Left renal cortex interstitium (tissue), 4 donors: ENCODE data around the gene HECW1. TPM values are rescaled to one million over a fixed set of nuclear protein-coding genes. Genes with fewer than 3 reads are reported as not detected.

Source experiments
- polyA plus RNA-seq, 4 donors: library from polyadenylated mRNA; unstranded; fragments of 120-200 nt; gene quantifications; one replicate each; pipeline ENCODE4 v1.2.1, GENCODE V29; 2013; ENCODE audit not compliant: insufficient read length in 4 of 4

The HECW1 gene
- polyA plus RNA-seq, 4 donors, result 4.3 to 11.2 (median 6.3) TPM

Other genes starting within 250 kb of the HECW1 start
- gene C7orf25, start 200.6 kb upstream of the HECW1 start, polyA plus RNA-seq, result 1 to 10 TPM; 4.0 to 8.5 (median 6.5) TPM
- gene PSMA2, start 180.5 kb upstream of the HECW1 start, polyA plus RNA-seq, result 100 to 1,000 TPM; 216 to 282 (median 255) TPM
- 100 to 1,000 TPM in 3 of 4 donors, 10 to 100 TPM in 1; 94.8 to 108 (median 102) TPM for gene MRPL32, start 180.3 kb upstream of the HECW1 start, polyA plus RNA-seq